ENCODE results near the gene ATP12A. TPM values are rescaled to one million over a fixed set of nuclear protein-coding genes. Genes with fewer than 3 reads are reported as not detected.

The ATP12A gene
- total and polyA plus RNA-seq, 2 of the 8 experiments (the other 6 are each of a cell fraction or from before 2014, with no cell fraction given): 0.80 to 1.3 TPM

DNA sequence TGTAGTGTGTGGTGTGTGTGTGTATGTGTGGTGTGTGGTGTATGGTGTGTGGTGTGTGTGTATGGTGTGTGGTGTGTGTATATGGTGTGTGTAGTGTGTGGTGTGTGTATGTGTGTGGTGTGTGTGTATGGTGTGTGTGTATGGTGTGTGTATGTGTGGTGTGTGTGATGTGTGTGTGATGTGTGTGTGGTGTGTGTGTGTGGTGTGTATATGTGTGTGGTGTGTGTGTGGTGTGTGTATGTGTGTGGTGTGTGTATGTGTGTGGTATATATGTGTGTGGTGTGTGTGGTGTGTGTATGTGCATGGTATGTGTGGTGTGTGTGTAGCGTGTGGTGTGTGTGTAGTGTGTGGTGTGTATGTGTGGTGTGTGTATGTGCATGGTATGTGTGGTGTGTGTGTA, 1.7 kb downstream of the ATP12A start:
- Histone ChIP-seq H3K14ac (ENCODE audit: insufficient read length) (no peak overlapping the region), H2BK120ac (replicated peaks; ENCODE audit: low read depth, low read length) (no peak overlapping the region), H3K36me3 (ENCODE audit: control insufficient read depth in 2 of 4, insufficient read depth in 4 of 4, low read length in 3 of 4) (no peaks in the 10 kb centered on the region), H3K4me3 (ENCODE audit: extremely low read depth in 1 of 4, insufficient read depth in 2 of 4, low read depth in 3 of 4, low read length in 4 of 4) (no peak overlapping the region), H2AFZ (ENCODE audit: low read length) (no peak overlapping the region), H2BK15ac (ENCODE audit: low read length) (peak overlapping the region; percentile 100), H3K79me1 (ENCODE audit: low read depth, low read length) (no peaks in the 10 kb centered on the region), H3K23ac (ENCODE audit: insufficient read length) (no peak overlapping the region), H3K9ac (replicated peaks in 1 of 4; ENCODE audit: extremely low read depth in 1 of 4, low read depth in 3 of 4, low read length in 3 of 4) (no peak overlapping the region; a peak in 1 of 7 replicates), H2BK12ac (ENCODE audit: low read depth, low read length) (peak overlapping the region; percentile 45; the same call in 1 of the 2 replicates), H3K23me2 (ENCODE audit: low read depth, low read length) (peaks cover 13% of the 10 kb centered on the region; the same call in 1 of the 2 replicates), H3K56ac (replicated peaks; ENCODE audit: insufficient read length, low read depth, low read length) (peak overlapping the region; percentile 97), H3K4me1 (replicated peaks in 1 of 4; ENCODE audit: control insufficient read depth in 3 of 4, insufficient read depth in 4 of 4, low read length in 3 of 4) (peaks cover 7 to 11% (median 9%) of the 10 kb centered on the region in 4 experiments; a peak in 6 of 7 replicates), H3K27ac (ENCODE audit: low read depth, low read length) (no peak overlapping the region), H2AK5ac (ENCODE audit: low read depth, low read length) (peak overlapping the region; percentile 99), H3K79me2 (ENCODE audit: control insufficient read depth in 1 of 2, insufficient read depth in 2 of 2, low read length in 2 of 2) (no peaks in the 10 kb centered on the region), H3K18ac (ENCODE audit: extremely low read depth, low read length) (no peak overlapping the region), H3K27me3 (replicated peaks in 1 of 4; ENCODE audit: control insufficient read depth in 3 of 4, extremely low read depth in 1 of 4, insufficient read depth in 3 of 4, low read length in 3 of 4) (peaks cover 3 to 22% (median 18%) of the 10 kb centered on the region in 4 experiments), H2BK5ac (ENCODE audit: low read depth, low read length) (no peak overlapping the region), H4K20me1 (replicated peaks in 1 of 2; ENCODE audit: control insufficient read depth in 1 of 2, insufficient read depth in 2 of 2, low read length in 2 of 2) (peaks cover 4 to 6% of the 10 kb centered on the region in 2 experiments), H4K91ac (replicated peaks; ENCODE audit: insufficient read length, low read length) (no peak overlapping the region), H3K4me2 (ENCODE audit: insufficient read depth in 1 of 2, low read depth in 2 of 2, low read length in 2 of 2) (no peak overlapping the region; a peak in 1 of 4 replicates), H3K4ac (replicated peaks; ENCODE audit: insufficient read length, low read depth, low read length) (no peak overlapping the region), H4K5ac (ENCODE audit: insufficient read length, low read depth, low read length) (no peak overlapping the region), H3K9me3 (ENCODE audit: insufficient read depth in 2 of 2, low read depth in 1 of 2, low read length in 1 of 2) (no peaks in the 10 kb centered on the region), H2BK20ac (ENCODE audit: low read length) (peak overlapping the region; percentile 38), H4K8ac (ENCODE audit: extremely low read depth, insufficient read depth, low read length) (no peak overlapping the region)
- POLR2A ChIA-PET (ENCODE audit: partially characterized antibody): interaction anchor here (1.2 kb wide), 1 partner anchor 163 kb away, joined by 4 read pairs; no protein-coding TSS in a partner anchor
- TF ChIP-seq SAP30 (IDR thresholded peaks at IDR 0.05; ENCODE audit: insufficient read depth, insufficient replicate concordance, low read length) (no peak), CTBP2 (IDR thresholded peaks at IDR 0.05; ENCODE audit: borderline replicate concordance, insufficient read depth, insufficient read length, low read length) (no peak), BRCA1 (IDR thresholded peaks at IDR 0.05; ENCODE audit: low read depth, low read length) (no peak), EZH2 (IDR thresholded peaks at IDR 0.05; ENCODE audit: low read depth, low read length, severe bottlenecking) (no peak), CHD2 (IDR thresholded peaks at IDR 0.05; ENCODE audit: low read length) (no peak), SIRT6 (IDR thresholded peaks at IDR 0.05; ENCODE audit: low read length) (no peak), SRF (IDR thresholded peaks at IDR 0.05; ENCODE audit: low read depth, low read length) (no peak), POLR2A (IDR thresholded peaks at IDR 0.05; ENCODE audit: control extremely low read depth in 1 of 2, low read depth in 2 of 2, low read length in 2 of 2) (no peak)
- FAIRE-seq (peak; percentile 97), DNase-seq (ENCODE audit: low read depth in 1 of 2, low spot score in 2 of 2) (no peak)
- CTCF ChIA-PET (ENCODE audit: partially characterized antibody): interaction anchor here (0.6 to 4.5 kb wide), 11 partner anchors 9 to 1793 kb away, joined by 3 to 39 read pairs (median 5); no protein-coding TSS in a partner anchor
- 83% methylated on average over 1 of the region's 1 CpG; no CpG with 5 or more reads in 1 of the 2 experiments for WGBS, 2 experiments (ENCODE audit: extremely low coverage in 1 of 2, insufficient coverage in 1 of 2, insufficient read length in 1 of 2, insufficient replicate concordance in 2 of 2, low coverage in 1 of 2, low lambda C conversion rate in 2 of 2, missing lambda C conversion rate in 1 of 2)

Measured in H1 (cell line).